ENCODE measurements around the gene MBD2.

The MBD2 gene

GRCh38 chr18:54203914-54204313, 20.6 kb downstream of the MBD2 start:
- TF ChIP-seq CTCF (IDR thresholded peaks at IDR 0.05; ENCODE audit: control insufficient read depth, insufficient read depth, low read depth, low read length, missing control alignments) = no peak
- no peak overlapping the region for H3K4me3 ChIP-seq (ENCODE audit: control insufficient read depth, low read depth, low read length)
- no peak for DNase-seq (ENCODE audit: low read depth)

- H3K4me3 ChIP-seq (ENCODE audit: control insufficient read depth, low read depth, low read length) = no peak overlapping the region
- DNase-seq (ENCODE audit: low read depth) = no peak
- TF ChIP-seq CTCF (IDR thresholded peaks at IDR 0.05; ENCODE audit: control insufficient read depth, insufficient read depth, low read depth, low read length, missing control alignments) = no peak
Measured at GRCh38 chr18:54202851-54203250, 21.6 kb downstream of the MBD2 start.

GRCh38 chr18:54197747-54198411, 26.6 kb downstream of the MBD2 start:
- DNase-seq (ENCODE audit: low read depth) = no peak
- no peak overlapping the region for H3K4me3 ChIP-seq (ENCODE audit: control insufficient read depth, low read depth, low read length)
- no peak for TF ChIP-seq CTCF (IDR thresholded peaks at IDR 0.05; ENCODE audit: control insufficient read depth, insufficient read depth, low read depth, low read length, missing control alignments)

GRCh38 chr18:54193786-54194185, 30.7 kb downstream of the MBD2 start:
- H3K4me3 ChIP-seq (ENCODE audit: control insufficient read depth, low read depth, low read length) = no peak overlapping the region
- no peak for DNase-seq (ENCODE audit: low read depth)
- TF ChIP-seq CTCF (IDR thresholded peaks at IDR 0.05; ENCODE audit: control insufficient read depth, insufficient read depth, low read depth, low read length, missing control alignments) = no peak

- no peak for DNase-seq (ENCODE audit: low read depth)
- no peak for TF ChIP-seq CTCF (IDR thresholded peaks at IDR 0.05; ENCODE audit: control insufficient read depth, insufficient read depth, low read depth, low read length, missing control alignments)
- H3K4me3 ChIP-seq (ENCODE audit: control insufficient read depth, low read depth, low read length) = no peak overlapping the region
Measured at GRCh38 chr18:54192900-54193299, 31.6 kb downstream of the MBD2 start.

GRCh38 chr18:54192415-54192814, 32.1 kb downstream of the MBD2 start:
- no peak for TF ChIP-seq CTCF (IDR thresholded peaks at IDR 0.05; ENCODE audit: control insufficient read depth, insufficient read depth, low read depth, low read length, missing control alignments)
- DNase-seq (ENCODE audit: low read depth) = no peak
- no peak overlapping the region for H3K4me3 ChIP-seq (ENCODE audit: control insufficient read depth, low read depth, low read length)
